Bronchial epithelial cell (primary cell): ENCODE data around the gene MICALL1. TPM values are rescaled to one million over a fixed set of nuclear protein-coding genes. Genes with fewer than 3 reads are reported as not detected.

Experiments used
- DNase-seq: peaks from one replicate; pipeline ENCODE4 v3.0.0-alpha.2; 2010; ENCODE audit warnings: low read depth
- FAIRE-seq: peaks from 2 replicates; lab custom pipeline; 2011; peaks lifted over from hg19 to GRCh38; lab: Jason Lieb, UNC
- H3K27me3 ChIP-seq: 2 replicates; pipeline ENCODE4 v1.5.1; 2011; ENCODE audit warnings: low read length; ENCODE audit not compliant: control insufficient read depth, insufficient read depth
- H3K36me3 ChIP-seq: 2 replicates; pipeline ENCODE4 v1.5.1; 2011; ENCODE audit warnings: low read length; ENCODE audit not compliant: control insufficient read depth, insufficient read depth
- H3K4me3 ChIP-seq: 2 replicates; pipeline ENCODE4 v1.5.1; 2011; ENCODE audit warnings: mild to moderate bottlenecking, low read depth, low read length, control low read depth
- CTCF ChIP-seq: IDR thresholded peaks from 2 replicates; pipeline ENCODE4 v1.5.1; 2011; ENCODE audit warnings: mild to moderate bottlenecking, moderate library complexity, low read length, control low read depth, inconsistent platforms; ENCODE audit not compliant: insufficient read depth, severe bottlenecking
- total RNA-seq: library from RNA; depleted of rRNA; stranded (reverse); fragments of >200 nt; gene quantifications from 2 replicates; pipeline ENCODE4 v1.2.1, GENCODE V29; 2014

The MICALL1 gene
- total RNA-seq, 1 donor from 2014 or later: 143 TPM

- no peak for TF ChIP-seq CTCF
- Histone ChIP-seq H3K27me3 (no peaks in the 10 kb centered on the region), H3K4me3 (no peak overlapping the region), H3K36me3 (peaks cover 60% of the 10 kb centered on the region)
- no peak for FAIRE-seq
- no peak for DNase-seq
Measured at GRCh38 chr22:37917874-37918548, 11.9 kb downstream of the MICALL1 start.

GRCh38 chr22:37918580-37919270, 12.6 kb downstream of the MICALL1 start:
- H3K27me3 ChIP-seq: no peaks in the 10 kb centered on the region
- no peak overlapping the region for H3K4me3 ChIP-seq
- no peak for TF ChIP-seq CTCF
- H3K36me3 ChIP-seq: peaks cover 56% of the 10 kb centered on the region
- FAIRE-seq: no peak
- DNase-seq: no peak

GRCh38 chr22:37920126-37920525, 14.0 kb downstream of the MICALL1 start:
- peaks cover 64% of the 10 kb centered on the region for H3K36me3 ChIP-seq
- FAIRE-seq: no peak
- no peaks in the 10 kb centered on the region for H3K27me3 ChIP-seq
- no peak overlapping the region for H3K4me3 ChIP-seq
- TF ChIP-seq CTCF: no peak
- DNase-seq: no peak

GRCh38 chr22:37922191-37922590, 16.1 kb downstream of the MICALL1 start:
- no peak for FAIRE-seq
- no peak for DNase-seq
- Histone ChIP-seq H3K27me3 (no peaks in the 10 kb centered on the region), H3K4me3 (no peak overlapping the region), H3K36me3 (peaks cover 68% of the 10 kb centered on the region)
- TF ChIP-seq CTCF: no peak

DNA sequence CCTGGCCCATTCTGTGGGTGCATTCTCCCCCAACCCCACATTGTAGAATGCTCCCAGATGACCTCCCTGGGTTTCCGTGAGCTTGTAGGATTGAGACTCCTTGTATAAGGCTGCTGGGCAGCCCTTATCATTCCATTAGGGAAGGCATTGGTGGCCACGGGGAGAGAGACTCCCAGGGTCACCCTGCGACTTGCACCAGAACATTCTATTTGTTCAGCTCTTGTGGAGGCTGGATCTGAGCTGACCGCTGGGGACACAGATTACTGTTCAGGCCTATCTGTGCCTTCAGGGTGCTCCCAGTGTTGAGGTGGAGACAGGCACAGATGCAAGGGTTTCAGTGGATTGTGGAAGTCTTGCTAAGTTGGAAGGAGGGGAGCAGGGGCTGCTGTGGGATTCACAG, 17.8 kb downstream of the MICALL1 start:
- Histone ChIP-seq H3K27me3 (no peaks in the 10 kb centered on the region), H3K36me3 (peaks cover 61% of the 10 kb centered on the region), H3K4me3 (no peak overlapping the region)
- FAIRE-seq: peak; percentile 75
- no peak for TF ChIP-seq CTCF
- DNase-seq: no peak
